DOHH2 (cell line): ENCODE results near the gene AP3S2.

Experiments
- H3F3A ChIP-seq: fragments of 200-600 bp; sonication (generic), shearing (Covaris generic); 2 replicates; pipeline ENCODE4 v1.6.0; 2016; ENCODE audit warnings: antibody characterized with exemption, mild to moderate bottlenecking; ENCODE audit not compliant: control insufficient read depth, insufficient read depth
- H3K27ac ChIP-seq: fragments of 200-600 bp; sonication (generic); 2 replicates; pipeline ENCODE4 v1.5.1; 2014; ENCODE audit warnings: low read depth, mild to moderate bottlenecking, low read length, moderate library complexity
- H3K27me3 ChIP-seq: fragments of 200-600 bp; sonication (generic); 2 replicates; pipeline ENCODE4 v1.6.1; 2014; ENCODE audit warnings: mild to moderate bottlenecking, low read length, mixed read lengths; ENCODE audit not compliant: control insufficient read depth
- H3K36me3 ChIP-seq: fragments of 200-600 bp; sonication (generic); 2 replicates; pipeline ENCODE4 v1.6.1; 2014; ENCODE audit warnings: mild to moderate bottlenecking, low read length, moderate library complexity, mixed read lengths; ENCODE audit not compliant: control insufficient read depth
- H3K4me1 ChIP-seq: fragments of 200-600 bp; sonication (generic); 2 replicates; pipeline ENCODE4 v1.6.1; 2014; ENCODE audit warnings: mild to moderate bottlenecking, low read length, mixed read lengths; ENCODE audit not compliant: control insufficient read depth
- H3K4me2 ChIP-seq: fragments of 200-600 bp; sonication (generic); 2 replicates; pipeline ENCODE4 v1.6.0; 2014; ENCODE audit warnings: mild to moderate bottlenecking, low read length, moderate library complexity
- H3K4me3 ChIP-seq: fragments of 200-600 bp; sonication (generic); 2 replicates; pipeline ENCODE4 v1.5.1; 2014; ENCODE audit warnings: mild to moderate bottlenecking, low read length, mixed read lengths
- H3K79me2 ChIP-seq: fragments of 200-600 bp; sonication (generic); 2 replicates; pipeline ENCODE4 v1.6.1; 2014; ENCODE audit warnings: mild to moderate bottlenecking, low read length, mixed read lengths; ENCODE audit not compliant: control insufficient read depth
- H3K9me2 ChIP-seq: fragments of 200-600 bp; sonication (generic); replicated peaks from 2 replicates; pipeline ENCODE4 v1.6.1; 2014; ENCODE audit warnings: mild to moderate bottlenecking, low read length, mixed read lengths; ENCODE audit not compliant: control insufficient read depth
- H3K9me3 ChIP-seq: fragments of 200-600 bp; sonication (generic); 2 replicates; pipeline ENCODE4 v1.6.1; 2014; ENCODE audit warnings: antibody characterized with exemption, low read length, mixed read lengths; ENCODE audit not compliant: control insufficient read depth, insufficient read depth
- H4K20me1 ChIP-seq: fragments of 200-600 bp; sonication (generic); 2 replicates; pipeline ENCODE4 v1.6.0; 2014; ENCODE audit warnings: low read depth, mild to moderate bottlenecking, antibody characterized with exemption, low read length, moderate library complexity; ENCODE audit not compliant: control insufficient read depth, insufficient read depth
- EZH2phosphoT487 ChIP-seq: fragments of 200-600 bp; sonication (generic); IDR thresholded peaks from 2 replicates; pipeline ENCODE4 v1.6.1; 2017; ENCODE audit warnings: borderline replicate concordance, mild to moderate bottlenecking, antibody characterized with exemption, low read length, moderate library complexity, mixed read lengths
- TF ChIP-seq, protein P1 (sequence below): fragments of 200-600 bp; sonication (generic); IDR thresholded peaks from one replicate; pipeline ENCODE4 v1.5.1; 2014; ENCODE audit warnings: antibody characterized with exemption, mild to moderate bottlenecking, low read depth, low read length; ENCODE audit not compliant: poor library complexity, severe bottlenecking

AP3S2 gene

GRCh38 chr15:89794627-89795241, 99.1 kb downstream of the AP3S2 start:
- TF ChIP-seq, protein P1, sequence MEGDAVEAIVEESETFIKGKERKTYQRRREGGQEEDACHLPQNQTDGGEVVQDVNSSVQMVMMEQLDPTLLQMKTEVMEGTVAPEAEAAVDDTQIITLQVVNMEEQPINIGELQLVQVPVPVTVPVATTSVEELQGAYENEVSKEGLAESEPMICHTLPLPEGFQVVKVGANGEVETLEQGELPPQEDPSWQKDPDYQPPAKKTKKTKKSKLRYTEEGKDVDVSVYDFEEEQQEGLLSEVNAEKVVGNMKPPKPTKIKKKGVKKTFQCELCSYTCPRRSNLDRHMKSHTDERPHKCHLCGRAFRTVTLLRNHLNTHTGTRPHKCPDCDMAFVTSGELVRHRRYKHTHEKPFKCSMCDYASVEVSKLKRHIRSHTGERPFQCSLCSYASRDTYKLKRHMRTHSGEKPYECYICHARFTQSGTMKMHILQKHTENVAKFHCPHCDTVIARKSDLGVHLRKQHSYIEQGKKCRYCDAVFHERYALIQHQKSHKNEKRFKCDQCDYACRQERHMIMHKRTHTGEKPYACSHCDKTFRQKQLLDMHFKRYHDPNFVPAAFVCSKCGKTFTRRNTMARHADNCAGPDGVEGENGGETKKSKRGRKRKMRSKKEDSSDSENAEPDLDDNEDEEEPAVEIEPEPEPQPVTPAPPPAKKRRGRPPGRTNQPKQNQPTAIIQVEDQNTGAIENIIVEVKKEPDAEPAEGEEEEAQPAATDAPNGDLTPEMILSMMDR: no peak
- Histone ChIP-seq H3K9me2 (no peaks in the 10 kb centered on the region), H3K4me2 (no peak overlapping the region), H3K79me2 (no peaks in the 10 kb centered on the region), H3K4me3 (no peak overlapping the region), H3K9me3 (no peaks in the 10 kb centered on the region), H3K27ac (no peak overlapping the region), H4K20me1 (no peaks in the 10 kb centered on the region), H3K4me1 (no peaks in the 10 kb centered on the region), H3K27me3 (peaks cover 3% of the 10 kb centered on the region; the same call in 1 of the 2 replicates), H3F3A (no peaks in the 10 kb centered on the region), H3K36me3 (no peaks in the 10 kb centered on the region)

- Histone ChIP-seq H3K4me3 (no peak overlapping the region), H3K36me3 (no peaks in the 10 kb centered on the region)
Measured at GRCh38 chr15:89792106-89792805, 101.5 kb downstream of the AP3S2 start.

DNA sequence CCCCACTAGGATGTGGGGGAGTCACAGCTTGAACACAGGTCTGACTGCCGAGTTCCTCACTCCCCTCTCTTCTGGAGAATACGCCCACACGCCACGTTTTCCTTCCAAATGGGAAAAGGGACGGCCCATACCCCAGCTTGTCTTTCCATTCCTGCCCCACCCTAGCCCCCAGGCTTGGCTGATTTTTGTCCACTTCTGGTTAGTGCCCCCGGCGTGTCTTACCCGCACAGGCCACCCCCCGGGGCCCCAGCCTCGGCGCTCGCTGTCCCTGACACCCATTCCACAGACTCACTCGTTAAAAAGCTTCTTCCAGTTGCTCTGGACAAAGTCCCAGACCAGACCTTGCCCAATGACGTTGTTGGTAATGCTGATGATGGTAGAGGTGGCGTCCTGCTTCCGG, 103.1 kb downstream of the AP3S2 start:
- no peaks in the 10 kb centered on the region for H3K4me1 ChIP-seq
- H3K27me3 ChIP-seq: peaks cover under 1% of the 10 kb centered on the region; the same call in 1 of the 2 replicates
- no peaks in the 10 kb centered on the region for H3F3A ChIP-seq
- H4K20me1 ChIP-seq: no peaks in the 10 kb centered on the region
- no peaks in the 10 kb centered on the region for H3K79me2 ChIP-seq
- no peak overlapping the region for H3K27ac ChIP-seq
- no peak overlapping the region for H3K4me2 ChIP-seq
- TF ChIP-seq, protein P1: no peak
- TF ChIP-seq EZH2phosphoT487: no peak
- H3K4me3 ChIP-seq: no peak overlapping the region
- H3K9me3 ChIP-seq: no peaks in the 10 kb centered on the region
- no peaks in the 10 kb centered on the region for H3K36me3 ChIP-seq
- H3K9me2 ChIP-seq: no peaks in the 10 kb centered on the region

More at GRCh38 chr15:89792106-89792805, 101.5 kb downstream of the AP3S2 start:
- no peaks in the 10 kb centered on the region for H3K4me1 ChIP-seq
- H3K9me3 ChIP-seq: no peaks in the 10 kb centered on the region
- no peaks in the 10 kb centered on the region for H3F3A ChIP-seq
- TF ChIP-seq EZH2phosphoT487: no peak
- TF ChIP-seq, protein P1: no peak
- peaks cover 3% of the 10 kb centered on the region; the same call in 1 of the 2 replicates for H3K27me3 ChIP-seq
- no peaks in the 10 kb centered on the region for H3K9me2 ChIP-seq
- H3K4me2 ChIP-seq: no peak overlapping the region
- H4K20me1 ChIP-seq: no peaks in the 10 kb centered on the region
- no peaks in the 10 kb centered on the region for H3K79me2 ChIP-seq
- no peak overlapping the region for H3K27ac ChIP-seq
